ENCODE results near the gene ZCCHC14. TPM values are rescaled to one million over a fixed set of nuclear protein-coding genes. Genes with fewer than 3 reads are reported as not detected.

The ZCCHC14 gene
- total RNA-seq, 2 donors from 2014 or later = 3.0 to 5.2 TPM

DNA sequence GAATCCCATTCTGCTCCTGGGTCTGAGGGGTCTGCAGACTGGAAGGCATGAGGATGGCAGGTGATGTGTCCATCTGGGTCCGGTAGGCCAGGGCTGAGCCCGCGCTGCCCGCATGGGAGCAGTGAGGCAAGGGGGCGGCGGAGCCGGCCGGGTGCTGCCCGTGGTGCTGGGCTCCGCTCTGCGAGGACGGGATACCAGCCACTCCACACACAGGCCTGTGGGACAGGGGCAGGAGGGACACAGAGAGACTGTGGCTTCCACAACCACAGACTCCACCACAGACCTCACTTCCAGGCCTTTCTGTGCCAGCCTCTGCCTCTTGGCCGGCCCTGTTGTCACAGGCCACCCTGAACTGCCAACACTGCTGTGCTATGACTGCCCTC, 75.3 kb downstream of the ZCCHC14 start:
- H3K9me3 Mint-ChIP-seq = no peaks in the 10 kb centered on the region
- no peak for ATAC-seq (replicated peaks)

DNA sequence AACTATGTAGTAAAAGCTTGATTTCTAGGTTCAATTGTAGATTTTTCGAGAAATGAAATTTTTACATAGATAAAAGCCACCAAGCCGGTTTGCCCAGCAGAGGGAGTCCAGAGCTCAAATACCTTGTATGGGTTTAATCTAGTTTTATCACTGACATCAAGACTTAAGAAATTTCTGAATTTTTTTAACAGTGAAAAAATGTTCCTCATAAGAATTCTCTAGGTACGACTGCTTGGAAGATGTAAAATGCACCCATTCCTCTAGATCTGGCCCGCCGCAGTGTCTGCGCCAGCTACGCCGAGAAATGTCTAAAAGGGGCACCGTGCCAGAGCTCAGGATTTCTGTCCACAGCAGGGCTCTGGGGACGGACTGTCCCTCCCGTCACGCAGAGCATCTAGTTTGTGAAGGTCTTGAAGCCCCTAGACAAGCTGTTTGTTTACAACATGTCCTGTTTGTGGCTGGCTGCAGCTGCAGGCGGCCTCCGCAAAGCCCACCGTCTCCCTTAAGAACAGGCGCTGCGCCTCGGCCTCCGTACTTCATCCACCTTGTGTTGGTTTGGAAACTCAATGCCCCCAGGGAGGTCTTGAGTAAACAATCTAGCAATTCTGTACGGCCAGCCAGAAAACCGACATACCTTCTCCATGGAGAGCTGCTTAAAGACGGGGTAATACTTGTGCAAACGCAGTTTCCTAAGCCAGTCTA, 75.8 kb downstream of the ZCCHC14 start:
- H3K27me3 Mint-ChIP-seq = no peaks in the 10 kb centered on the region
- H3K27ac Mint-ChIP-seq = no peak overlapping the region
- H3K4me1 Mint-ChIP-seq = no peaks in the 10 kb centered on the region
- H3K36me3 Mint-ChIP-seq (ENCODE audit: low read depth) = peaks cover 49% of the 10 kb centered on the region
- no peak overlapping the region for H3K4me3 Mint-ChIP-seq
- ATAC-seq (replicated peaks) = no peak
- H3K9me3 Mint-ChIP-seq = no peaks in the 10 kb centered on the region

More for the DNA sequence above, 75.3 kb downstream of the ZCCHC14 start:
- Mint-ChIP-seq H3K4me1 (no peaks in the 10 kb centered on the region), H3K27ac (no peak overlapping the region), H3K4me3 (no peak overlapping the region), H3K27me3 (no peaks in the 10 kb centered on the region), H3K36me3 (ENCODE audit: low read depth) (peaks cover 50% of the 10 kb centered on the region)

DNA sequence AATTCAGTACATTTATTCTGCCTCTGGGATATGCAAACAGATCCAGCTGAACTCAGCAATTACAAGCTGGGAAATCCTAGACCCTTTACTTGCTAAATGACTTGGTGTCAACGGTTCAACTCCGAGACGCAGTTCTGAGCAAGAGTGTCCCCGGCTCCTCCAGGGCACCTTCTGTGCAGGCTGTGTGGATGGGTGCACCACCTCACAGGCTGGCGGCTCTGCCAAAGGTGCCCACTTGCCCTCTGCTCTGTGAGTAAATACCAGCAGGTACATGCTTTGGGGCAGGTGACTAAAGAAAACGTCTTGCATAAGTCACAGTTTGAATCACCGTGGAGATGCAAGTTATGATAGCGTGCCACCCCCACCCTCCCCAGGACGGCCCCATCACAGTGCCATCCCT, 77.4 kb downstream of the ZCCHC14 start:
- no peak for ATAC-seq (replicated peaks)
- H3K27ac Mint-ChIP-seq = no peak overlapping the region
- no peaks in the 10 kb centered on the region for H3K4me1 Mint-ChIP-seq
- no peaks in the 10 kb centered on the region for H3K27me3 Mint-ChIP-seq
- H3K36me3 Mint-ChIP-seq (ENCODE audit: low read depth) = peaks cover 47% of the 10 kb centered on the region
- no peaks in the 10 kb centered on the region for H3K9me3 Mint-ChIP-seq
- H3K4me3 Mint-ChIP-seq = no peak overlapping the region

DNA sequence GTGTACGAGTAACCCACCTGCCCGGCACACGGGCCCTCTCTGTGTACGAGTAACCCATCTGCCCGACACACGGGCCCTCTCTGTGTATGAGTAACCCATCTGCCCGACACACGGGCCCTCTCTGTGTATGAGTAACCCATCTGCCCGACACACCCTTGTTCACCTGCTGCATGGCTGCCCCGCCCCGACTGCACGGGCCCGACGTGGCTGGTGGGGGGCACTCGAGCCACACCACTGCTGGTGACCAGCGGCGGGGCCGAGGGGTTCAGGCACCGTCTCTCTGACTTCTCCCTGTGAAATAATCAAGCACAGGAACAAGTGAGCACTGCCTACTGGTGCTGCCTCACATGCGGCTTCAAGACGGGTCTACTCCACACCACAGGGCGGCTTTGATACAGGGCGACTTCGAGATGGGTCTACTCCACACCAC, 78.6 kb downstream of the ZCCHC14 start:
- Mint-ChIP-seq H3K27ac (no peak overlapping the region), H3K36me3 (ENCODE audit: low read depth) (peaks cover 44% of the 10 kb centered on the region), H3K27me3 (no peaks in the 10 kb centered on the region), H3K4me1 (no peaks in the 10 kb centered on the region), H3K4me3 (no peak overlapping the region), H3K9me3 (no peaks in the 10 kb centered on the region)
- peak; percentile 85 for ATAC-seq (replicated peaks)

DNA sequence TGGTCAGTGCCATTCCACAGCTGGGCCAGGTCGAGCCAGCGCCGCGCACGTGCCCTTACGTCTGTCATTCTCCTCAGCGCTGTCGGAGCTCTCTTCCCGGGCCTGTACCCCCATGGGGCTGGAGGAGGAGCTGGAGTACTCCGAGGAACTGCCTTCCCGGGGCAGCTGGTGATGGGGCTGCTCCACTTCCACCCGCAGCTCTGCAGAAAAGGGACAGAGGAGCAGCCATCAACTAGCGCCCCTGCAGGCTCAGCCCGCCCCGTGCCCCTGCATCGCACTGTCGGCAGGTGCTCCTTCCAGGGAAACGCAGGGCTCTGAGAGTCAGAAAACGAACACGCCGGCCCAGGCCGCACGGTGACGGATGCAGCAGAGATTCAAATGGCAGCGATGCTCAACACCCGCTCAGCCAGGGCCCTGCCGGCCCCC, 79.8 kb downstream of the ZCCHC14 start:
- peaks cover 44% of the 10 kb centered on the region for H3K36me3 Mint-ChIP-seq (ENCODE audit: low read depth)
- no peaks in the 10 kb centered on the region for H3K27me3 Mint-ChIP-seq
- no peak for ATAC-seq (replicated peaks)

DNA sequence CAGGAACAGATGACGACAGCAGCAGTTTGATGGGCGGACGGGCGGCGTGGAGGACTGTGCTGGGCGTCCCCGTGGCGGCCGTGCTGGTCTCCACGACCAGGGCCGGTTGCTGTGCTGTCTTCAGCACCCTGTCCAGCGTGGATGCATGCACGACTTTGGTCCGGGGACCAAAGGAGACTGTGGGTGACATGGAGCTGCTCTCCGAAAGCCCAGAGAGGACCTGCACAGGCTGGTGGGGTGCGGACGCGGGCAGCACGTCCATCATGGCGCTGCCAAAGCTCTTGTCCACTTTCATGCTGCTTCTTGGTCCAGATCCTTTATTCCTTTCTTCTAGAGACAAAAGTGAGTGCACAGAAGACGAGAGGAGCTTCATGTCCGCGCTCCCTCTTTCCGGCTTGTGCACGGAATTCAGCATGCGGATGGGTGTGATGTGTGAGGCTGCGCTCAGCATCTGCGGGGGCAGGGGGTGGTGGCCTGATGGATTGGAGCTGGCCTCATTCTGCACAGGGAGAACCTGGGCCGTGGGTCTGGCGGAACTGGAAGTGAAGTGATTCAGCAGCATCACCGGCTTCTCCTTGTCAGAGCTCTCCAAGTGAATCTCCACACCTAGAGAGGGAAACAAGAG, 80.3 kb downstream of the ZCCHC14 start:
- H3K36me3 Mint-ChIP-seq (ENCODE audit: low read depth) = peaks cover 50% of the 10 kb centered on the region
- H3K9me3 Mint-ChIP-seq = no peaks in the 10 kb centered on the region
- no peak overlapping the region for H3K4me3 Mint-ChIP-seq
- H3K4me1 Mint-ChIP-seq = peaks cover 5% of the 10 kb centered on the region
- ATAC-seq (replicated peaks) = no peak
- H3K27ac Mint-ChIP-seq = no peak overlapping the region
- H3K27me3 Mint-ChIP-seq = no peaks in the 10 kb centered on the region

More for the DNA sequence above, 79.8 kb downstream of the ZCCHC14 start:
- H3K27ac Mint-ChIP-seq = no peak overlapping the region
- H3K4me1 Mint-ChIP-seq = peaks cover 5% of the 10 kb centered on the region
- H3K9me3 Mint-ChIP-seq = no peaks in the 10 kb centered on the region
- H3K4me3 Mint-ChIP-seq = no peak overlapping the region

DNA sequence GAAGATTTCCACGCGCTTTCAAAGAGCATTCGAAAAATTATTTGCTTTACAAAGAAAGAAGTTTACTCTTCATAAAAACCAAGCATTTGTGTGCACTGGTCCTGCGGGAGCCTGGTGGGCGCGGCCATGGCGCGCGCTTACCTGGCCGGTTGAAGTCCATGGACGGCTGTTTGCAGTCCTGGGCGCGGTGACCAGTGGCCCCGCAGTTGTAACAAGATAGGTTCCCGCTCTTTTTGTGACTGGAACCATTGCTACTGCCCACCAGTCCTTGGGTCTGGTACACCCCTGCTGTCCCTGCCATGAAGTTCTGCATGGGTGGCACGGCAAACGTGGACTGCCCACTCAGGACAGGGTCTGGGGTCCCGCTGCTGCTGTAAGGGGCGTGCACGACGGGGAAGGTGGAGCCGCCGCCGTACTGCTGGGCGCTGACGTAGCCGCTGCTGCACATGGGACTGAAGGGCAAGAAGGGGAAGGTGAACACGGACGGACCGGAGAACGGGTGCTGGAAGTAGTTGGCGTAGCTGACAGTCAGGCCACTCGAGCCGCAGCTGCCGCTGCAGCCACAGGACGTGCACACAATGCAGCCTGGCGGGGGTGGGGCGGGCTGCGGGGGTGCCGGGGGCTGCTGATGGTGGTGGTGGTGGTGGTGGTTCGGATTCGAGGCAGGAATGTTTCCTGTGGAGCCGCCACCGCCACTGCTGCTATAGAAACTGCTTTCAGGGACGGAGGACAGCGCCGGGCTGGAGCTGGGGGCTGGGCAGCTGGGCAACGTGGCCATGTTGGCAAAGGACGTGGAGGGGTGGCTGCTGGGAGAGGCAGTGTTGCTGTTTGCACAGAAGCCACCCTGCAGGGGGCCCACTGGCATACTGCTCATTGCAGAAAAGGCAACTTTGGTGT, 81.2 kb downstream of the ZCCHC14 start:
- peaks cover 5% of the 10 kb centered on the region for H3K4me1 Mint-ChIP-seq
- no peaks in the 10 kb centered on the region for H3K27me3 Mint-ChIP-seq
- ATAC-seq (replicated peaks) = no peak
- H3K36me3 Mint-ChIP-seq (ENCODE audit: low read depth) = peaks cover 57% of the 10 kb centered on the region
- H3K9me3 Mint-ChIP-seq = no peaks in the 10 kb centered on the region
- H3K27ac Mint-ChIP-seq = no peak overlapping the region
- no peak overlapping the region for H3K4me3 Mint-ChIP-seq

DNA sequence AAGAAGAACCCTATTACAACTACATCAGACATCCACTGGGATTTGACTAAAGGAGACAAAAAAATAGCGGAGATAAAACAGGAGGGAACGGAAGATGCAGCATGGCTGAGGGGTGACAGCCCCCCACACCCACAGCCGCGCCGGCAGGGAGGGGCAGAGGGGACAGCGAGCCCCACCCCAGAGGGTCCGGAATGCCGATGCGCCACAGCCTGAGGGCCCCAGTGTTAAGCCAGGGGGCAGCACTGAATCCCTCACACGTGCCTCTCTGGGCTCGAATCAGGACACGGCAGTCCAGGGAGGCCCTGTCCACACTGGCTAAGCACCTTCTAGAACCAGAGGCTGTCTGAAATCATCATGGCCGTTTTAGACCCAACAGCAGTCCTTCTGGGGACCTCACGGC, 81.9 kb downstream of the ZCCHC14 start:
- no peak for ATAC-seq (replicated peaks)
- Mint-ChIP-seq H3K4me3 (no peak overlapping the region), H3K9me3 (no peaks in the 10 kb centered on the region), H3K4me1 (peaks cover 5% of the 10 kb centered on the region), H3K27ac (no peak overlapping the region), H3K36me3 (ENCODE audit: low read depth) (peaks cover 61% of the 10 kb centered on the region), H3K27me3 (no peaks in the 10 kb centered on the region)

DNA sequence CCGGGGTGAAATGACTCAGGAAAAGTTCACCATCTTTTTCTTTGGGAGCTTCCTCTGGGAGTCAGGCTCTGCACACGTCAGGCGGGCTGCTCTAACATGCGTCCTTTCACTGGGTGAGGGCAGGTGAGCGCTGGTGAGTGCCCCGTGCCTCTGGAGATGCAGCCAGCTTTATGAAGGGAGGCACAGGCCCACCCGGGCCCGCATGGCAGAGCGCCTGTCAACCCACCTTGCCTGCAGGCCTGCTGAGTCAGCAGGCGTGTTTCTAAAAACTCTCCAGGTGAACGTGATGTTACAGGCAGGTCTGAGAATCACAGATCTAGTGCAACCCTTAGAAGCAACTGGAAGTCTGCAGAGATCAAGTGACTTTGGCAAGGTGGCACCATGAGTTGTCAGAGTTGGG, 82.3 kb downstream of the ZCCHC14 start:
- ATAC-seq (replicated peaks) = no peak
- Mint-ChIP-seq H3K27ac (no peak overlapping the region), H3K4me3 (no peak overlapping the region), H3K36me3 (ENCODE audit: low read depth) (peaks cover 61% of the 10 kb centered on the region), H3K4me1 (peaks cover 5% of the 10 kb centered on the region), H3K27me3 (no peaks in the 10 kb centered on the region), H3K9me3 (no peaks in the 10 kb centered on the region)

DNA sequence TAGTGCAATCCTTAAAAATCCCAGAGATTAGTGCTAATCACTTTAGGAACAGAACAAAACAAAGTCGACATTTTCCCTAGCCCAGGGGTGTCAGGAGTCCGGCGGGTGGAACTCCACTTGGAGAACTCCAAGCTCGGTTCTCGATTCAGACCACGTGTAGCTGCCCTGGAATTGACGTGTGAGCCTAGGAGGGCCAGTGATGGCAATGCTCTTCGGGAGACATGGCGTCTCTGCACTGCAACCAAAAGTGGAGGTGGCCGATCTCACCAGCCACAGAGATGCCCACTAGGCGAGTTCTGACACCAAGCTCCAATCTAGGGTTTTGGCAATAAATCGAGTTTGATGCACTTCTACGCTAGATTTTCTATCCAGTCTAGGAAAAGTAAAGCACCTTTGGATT, 83.0 kb downstream of the ZCCHC14 start:
- Mint-ChIP-seq H3K36me3 (ENCODE audit: low read depth) (peaks cover 61% of the 10 kb centered on the region), H3K27me3 (no peaks in the 10 kb centered on the region), H3K9me3 (no peaks in the 10 kb centered on the region), H3K4me3 (no peak overlapping the region), H3K4me1 (peaks cover 5% of the 10 kb centered on the region), H3K27ac (no peak overlapping the region)
- ATAC-seq (replicated peaks) = no peak

DNA sequence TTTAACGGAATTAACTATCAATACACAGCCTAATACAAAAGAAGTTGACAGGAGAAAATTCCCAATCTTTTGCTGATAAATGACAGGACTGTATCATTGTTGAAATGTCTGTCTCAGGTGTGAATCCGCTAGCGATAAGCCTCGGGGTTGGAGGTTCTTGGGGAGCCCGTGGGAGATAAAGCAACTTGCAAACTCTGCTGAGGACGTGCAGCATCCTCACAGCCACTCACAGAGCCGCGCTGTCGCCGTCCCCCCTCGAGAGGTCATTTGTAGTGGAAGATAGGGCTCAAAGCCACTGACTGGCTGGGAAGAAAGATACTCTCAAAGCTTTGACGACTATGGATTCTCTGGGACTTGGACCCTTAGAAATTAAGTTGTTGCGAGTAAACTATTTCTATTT, 83.7 kb downstream of the ZCCHC14 start:
- H3K27ac Mint-ChIP-seq = no peak overlapping the region
- H3K36me3 Mint-ChIP-seq (ENCODE audit: low read depth) = peaks cover 67% of the 10 kb centered on the region
- no peak overlapping the region for H3K4me3 Mint-ChIP-seq
- no peaks in the 10 kb centered on the region for H3K27me3 Mint-ChIP-seq
- ATAC-seq (replicated peaks) = no peak
- peaks cover 5% of the 10 kb centered on the region for H3K4me1 Mint-ChIP-seq
- no peaks in the 10 kb centered on the region for H3K9me3 Mint-ChIP-seq

DNA sequence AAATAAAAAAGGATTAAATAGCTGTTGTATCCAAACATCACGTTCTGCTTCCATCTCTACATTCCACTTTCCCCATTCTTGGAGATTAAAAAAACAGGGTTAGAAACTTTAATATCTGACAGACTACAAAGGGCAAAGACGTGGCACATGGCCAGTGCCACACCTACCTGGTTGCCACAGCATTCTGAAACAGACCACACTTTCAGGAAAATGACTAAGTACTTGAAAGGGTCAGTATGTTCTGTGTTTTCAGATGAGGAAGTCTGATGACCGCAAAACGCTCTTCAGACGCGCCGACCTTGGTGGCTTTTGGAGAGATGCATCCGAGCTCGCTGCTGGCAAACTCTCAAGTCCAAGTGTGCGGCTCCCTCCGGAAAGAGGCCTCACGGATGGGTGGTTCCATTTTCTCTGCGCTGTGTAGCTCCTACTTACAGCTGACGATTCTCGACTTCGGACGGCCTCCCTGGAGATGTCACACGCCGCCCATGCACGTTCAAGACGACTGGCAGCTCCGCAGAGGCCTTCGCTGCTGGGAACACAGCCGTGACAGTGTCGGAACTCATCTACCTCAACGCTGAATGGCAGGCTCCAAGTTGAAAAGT, 85.2 kb downstream of the ZCCHC14 start:
- H3K4me3 Mint-ChIP-seq = no peak overlapping the region
- no peaks in the 10 kb centered on the region for H3K27me3 Mint-ChIP-seq
- peak; percentile 77 for ATAC-seq (replicated peaks)
- H3K4me1 Mint-ChIP-seq = peaks cover 5% of the 10 kb centered on the region
- H3K27ac Mint-ChIP-seq = no peak overlapping the region
- peaks cover 71% of the 10 kb centered on the region for H3K36me3 Mint-ChIP-seq (ENCODE audit: low read depth)
- H3K9me3 Mint-ChIP-seq = no peaks in the 10 kb centered on the region

DNA sequence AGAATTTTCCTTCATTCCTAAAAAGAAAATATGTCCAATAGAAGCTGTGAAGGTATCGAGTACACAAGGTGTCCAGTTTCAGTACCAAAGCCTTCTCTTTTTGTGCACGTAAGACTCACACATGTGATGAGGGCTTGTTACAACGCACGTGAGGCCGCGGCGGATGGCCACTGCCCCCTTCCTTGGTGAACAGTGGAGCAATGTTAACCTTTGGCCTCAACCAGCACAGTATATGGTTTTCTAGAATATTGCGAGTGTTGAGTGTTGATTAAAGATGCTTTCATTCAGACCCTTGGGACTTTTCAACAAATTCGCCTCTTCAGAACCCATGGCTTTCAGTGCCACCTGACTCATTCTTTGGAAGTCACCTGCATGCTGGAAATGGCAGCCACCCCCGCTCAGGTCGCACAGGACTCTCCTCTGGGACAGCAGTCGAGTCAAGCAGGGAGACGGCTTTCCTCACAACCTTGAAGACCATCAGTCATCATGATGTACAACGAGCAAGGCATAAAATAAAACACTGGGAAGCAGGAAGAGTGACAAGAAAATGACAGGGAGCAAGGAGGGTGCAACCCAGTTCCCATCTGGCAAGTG, 86.2 kb downstream of the ZCCHC14 start:
- H3K4me3 Mint-ChIP-seq = no peak overlapping the region
- H3K27me3 Mint-ChIP-seq = no peaks in the 10 kb centered on the region
- H3K27ac Mint-ChIP-seq = no peak overlapping the region
- H3K9me3 Mint-ChIP-seq = no peaks in the 10 kb centered on the region
- H3K36me3 Mint-ChIP-seq (ENCODE audit: low read depth) = peaks cover 76% of the 10 kb centered on the region
- no peak for ATAC-seq (replicated peaks)
- H3K4me1 Mint-ChIP-seq = peaks cover 5% of the 10 kb centered on the region

All from activated T-helper 17 cell treated with anti-CD3 and anti-CD28 coated beads, Interleukin-2, amount 50 U/mL, for 72 hours (primary cell).